ENCODE measurements around the gene LRRK1.

GRCh38 chr15:101100593-101101442 lies 181.7 kb downstream of the LRRK1 start:
- TF ChIP-seq CTCF (optimal IDR thresholded peaks at IDR 0.05 in 1 of 3, IDR thresholded peaks at IDR 0.05 in 1 of 3, conservative IDR thresholded peaks at IDR 0.05 in 1 of 3; ENCODE audit: extremely low read depth in 1 of 3, insufficient read depth in 2 of 3, low read length in 3 of 3): no peak
- TF ChIP-seq EZH2 (IDR thresholded peaks at IDR 0.05; ENCODE audit: low read length): no peak
